OCI-LY1 (cell line): ENCODE data around the gene SIK3.
A peak's percentile ranks its signal among the peaks of the same experiment; 100 is the strongest.

Experiments used
- H2AFZ ChIP-seq: fragments of 200-600 bp; sonication (generic), shearing (Covaris generic); 2 replicates; pipeline ENCODE4 v1.6.0; 2014; ENCODE audit warnings: antibody characterized with exemption, mild to moderate bottlenecking, low read length
- H3F3A ChIP-seq: fragments of 200-600 bp; sonication (generic), shearing (Covaris generic); 2 replicates; pipeline ENCODE4 v1.6.0; 2014; ENCODE audit warnings: mild to moderate bottlenecking, antibody characterized with exemption, low read length, moderate library complexity; ENCODE audit not compliant: insufficient read depth
- H3K27ac ChIP-seq: fragments of 200-600 bp; sonication (generic); 2 replicates; pipeline ENCODE4 v1.5.1; 2014; ENCODE audit warnings: low read length, mixed run types, mild to moderate bottlenecking, low read depth; ENCODE audit not compliant: poor library complexity, severe bottlenecking
- H3K27me3 ChIP-seq: fragments of 200-600 bp; sonication (generic); 2 replicates; pipeline ENCODE4 v1.6.0; 2014; ENCODE audit warnings: antibody characterized with exemption, mild to moderate bottlenecking, low read length, moderate library complexity; ENCODE audit not compliant: insufficient read depth
- H3K36me3 ChIP-seq: fragments of 200-600 bp; sonication (generic); 2 replicates; pipeline ENCODE4 v1.6.1; 2014; ENCODE audit warnings: mild to moderate bottlenecking, antibody characterized with exemption, low read length, moderate library complexity, mixed read lengths; ENCODE audit not compliant: insufficient read depth
- H3K4me1 ChIP-seq: fragments of 200-600 bp; sonication (generic); 2 replicates; pipeline ENCODE4 v1.5.1; 2014; ENCODE audit warnings: mild to moderate bottlenecking, low read length, moderate library complexity; ENCODE audit not compliant: insufficient read depth, severe bottlenecking
- H3K4me2 ChIP-seq: fragments of 200-600 bp; sonication (generic), shearing (Covaris generic); 2 replicates; pipeline ENCODE4 v1.6.1; 2014; ENCODE audit warnings: low read length
- H3K4me3 ChIP-seq: fragments of 200-600 bp; sonication (generic); 2 replicates; pipeline ENCODE4 v1.5.1; 2014; ENCODE audit warnings: low read length, low read depth, mild to moderate bottlenecking, mixed read lengths; ENCODE audit not compliant: poor library complexity, severe bottlenecking
- H3K79me2 ChIP-seq: fragments of 200-600 bp; shearing (Covaris generic); 2 replicates; pipeline ENCODE4 v1.6.1; 2016; ENCODE audit warnings: mixed run types, low read length, mixed read lengths; ENCODE audit not compliant: insufficient read depth
- H3K9ac ChIP-seq: fragments of 200-600 bp; sonication (generic), shearing (Covaris generic); 2 replicates; pipeline ENCODE4 v1.6.1; 2014; ENCODE audit warnings: mild to moderate bottlenecking, low read length, mixed read lengths
- H3K9me2 ChIP-seq: fragments of 200-600 bp; sonication (generic), shearing (Covaris generic); 2 replicates; pipeline ENCODE4 v1.6.1; 2014; ENCODE audit warnings: low read depth, mild to moderate bottlenecking, low read length, mixed read lengths
- H3K9me3 ChIP-seq: fragments of 200-600 bp; shearing (Covaris generic); 2 replicates; pipeline ENCODE4 v1.6.1; 2014; ENCODE audit warnings: low read length, mixed read lengths
- H4K20me1 ChIP-seq: fragments of 200-600 bp; sonication (generic), shearing (Covaris generic); 2 replicates; pipeline ENCODE4 v1.6.0; 2016; ENCODE audit warnings: mild to moderate bottlenecking, low read length; ENCODE audit not compliant: insufficient read depth
- EZH2 ChIP-seq: fragments of 200-600 bp; sonication (generic), shearing (Covaris generic); IDR thresholded peaks from 2 replicates; pipeline ENCODE4 v1.8.0; 2017; ENCODE audit warnings: borderline replicate concordance, mixed run types, mild to moderate bottlenecking, antibody characterized with exemption, low read length, moderate library complexity, mixed read lengths
- TF ChIP-seq, protein P1 (sequence below): fragments of 200-600 bp; sonication (generic), shearing (Covaris generic); IDR thresholded peaks from 2 replicates; pipeline ENCODE4 v1.5.1; 2017; ENCODE audit warnings: mild to moderate bottlenecking, antibody characterized with exemption, low read length, moderate library complexity, mixed read lengths

Gene SIK3

DNA sequence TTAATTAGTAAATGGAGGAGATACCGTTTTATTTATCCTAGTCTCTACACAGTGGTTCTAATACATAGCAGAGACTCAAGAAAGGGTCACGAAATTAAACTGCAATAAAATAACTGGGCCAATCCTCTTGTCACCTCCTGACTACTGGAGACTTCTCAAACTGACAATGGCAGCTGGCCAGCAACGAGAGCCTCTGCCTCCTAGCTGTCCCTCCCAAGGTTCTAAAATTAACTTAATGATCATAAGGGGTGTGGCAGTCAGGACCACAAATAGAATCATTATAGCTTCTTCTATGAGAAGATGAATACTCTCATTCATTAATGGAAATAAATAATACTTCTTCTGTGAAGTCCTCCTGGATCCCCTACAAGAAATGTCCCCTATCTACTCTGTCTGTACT lies 197.0 kb downstream of the SIK3 start:
- H3K79me2 ChIP-seq = no peaks in the 10 kb centered on the region
- H3K27ac ChIP-seq = no peak overlapping the region
- H3K27me3 ChIP-seq = no peaks in the 10 kb centered on the region
- H4K20me1 ChIP-seq = no peaks in the 10 kb centered on the region
- no peak overlapping the region for H3K4me2 ChIP-seq
- H3K4me1 ChIP-seq = no peaks in the 10 kb centered on the region
- H3K36me3 ChIP-seq = peaks cover 45% of the 10 kb centered on the region
- H2AFZ ChIP-seq = no peak overlapping the region
- H3K9me2 ChIP-seq = no peaks in the 10 kb centered on the region
- H3K4me3 ChIP-seq = no peak overlapping the region
- H3F3A ChIP-seq = no peaks in the 10 kb centered on the region
- TF ChIP-seq, protein P1, sequence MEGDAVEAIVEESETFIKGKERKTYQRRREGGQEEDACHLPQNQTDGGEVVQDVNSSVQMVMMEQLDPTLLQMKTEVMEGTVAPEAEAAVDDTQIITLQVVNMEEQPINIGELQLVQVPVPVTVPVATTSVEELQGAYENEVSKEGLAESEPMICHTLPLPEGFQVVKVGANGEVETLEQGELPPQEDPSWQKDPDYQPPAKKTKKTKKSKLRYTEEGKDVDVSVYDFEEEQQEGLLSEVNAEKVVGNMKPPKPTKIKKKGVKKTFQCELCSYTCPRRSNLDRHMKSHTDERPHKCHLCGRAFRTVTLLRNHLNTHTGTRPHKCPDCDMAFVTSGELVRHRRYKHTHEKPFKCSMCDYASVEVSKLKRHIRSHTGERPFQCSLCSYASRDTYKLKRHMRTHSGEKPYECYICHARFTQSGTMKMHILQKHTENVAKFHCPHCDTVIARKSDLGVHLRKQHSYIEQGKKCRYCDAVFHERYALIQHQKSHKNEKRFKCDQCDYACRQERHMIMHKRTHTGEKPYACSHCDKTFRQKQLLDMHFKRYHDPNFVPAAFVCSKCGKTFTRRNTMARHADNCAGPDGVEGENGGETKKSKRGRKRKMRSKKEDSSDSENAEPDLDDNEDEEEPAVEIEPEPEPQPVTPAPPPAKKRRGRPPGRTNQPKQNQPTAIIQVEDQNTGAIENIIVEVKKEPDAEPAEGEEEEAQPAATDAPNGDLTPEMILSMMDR = no peak
- no peak for TF ChIP-seq EZH2
- no peak overlapping the region for H3K9ac ChIP-seq
- 0 out of 2 replicates have a peak, but pooled peaks cover 3% of the 10 kb centered on the region for H3K9me3 ChIP-seq

DNA sequence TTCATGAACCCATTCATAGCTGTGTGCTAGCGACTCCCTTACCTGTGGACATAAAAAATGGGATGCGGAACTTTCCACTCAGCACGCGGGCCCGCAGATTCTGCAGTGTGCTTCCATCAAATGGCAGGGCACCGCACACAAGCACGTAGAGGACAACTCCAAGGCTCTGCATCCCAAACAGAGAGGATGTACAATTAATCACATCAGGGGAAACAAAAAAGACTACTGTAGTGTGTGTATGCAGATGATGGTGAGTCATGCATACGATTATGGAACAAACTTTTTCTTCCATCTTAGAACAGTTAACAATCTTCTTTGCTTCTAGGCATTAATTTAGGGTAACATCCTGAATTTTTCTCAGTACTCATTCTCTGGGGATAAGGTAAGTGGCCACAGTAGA lies 202.0 kb downstream of the SIK3 start:
- no peaks in the 10 kb centered on the region for H3F3A ChIP-seq
- no peak overlapping the region for H3K27ac ChIP-seq
- H2AFZ ChIP-seq = no peak overlapping the region
- no peak overlapping the region for H3K4me3 ChIP-seq
- no peak overlapping the region for H3K4me2 ChIP-seq
- TF ChIP-seq, protein P1 = no peak
- TF ChIP-seq EZH2 = no peak
- H3K9ac ChIP-seq = no peak overlapping the region
- H3K9me2 ChIP-seq = no peaks in the 10 kb centered on the region
- H3K79me2 ChIP-seq = no peaks in the 10 kb centered on the region
- H3K36me3 ChIP-seq = peaks cover 75% of the 10 kb centered on the region
- H3K4me1 ChIP-seq = no peaks in the 10 kb centered on the region
- H3K27me3 ChIP-seq = no peaks in the 10 kb centered on the region
- H4K20me1 ChIP-seq = no peaks in the 10 kb centered on the region
- H3K9me3 ChIP-seq = 0 out of 2 replicates have a peak, but pooled peaks cover 3% of the 10 kb centered on the region

DNA sequence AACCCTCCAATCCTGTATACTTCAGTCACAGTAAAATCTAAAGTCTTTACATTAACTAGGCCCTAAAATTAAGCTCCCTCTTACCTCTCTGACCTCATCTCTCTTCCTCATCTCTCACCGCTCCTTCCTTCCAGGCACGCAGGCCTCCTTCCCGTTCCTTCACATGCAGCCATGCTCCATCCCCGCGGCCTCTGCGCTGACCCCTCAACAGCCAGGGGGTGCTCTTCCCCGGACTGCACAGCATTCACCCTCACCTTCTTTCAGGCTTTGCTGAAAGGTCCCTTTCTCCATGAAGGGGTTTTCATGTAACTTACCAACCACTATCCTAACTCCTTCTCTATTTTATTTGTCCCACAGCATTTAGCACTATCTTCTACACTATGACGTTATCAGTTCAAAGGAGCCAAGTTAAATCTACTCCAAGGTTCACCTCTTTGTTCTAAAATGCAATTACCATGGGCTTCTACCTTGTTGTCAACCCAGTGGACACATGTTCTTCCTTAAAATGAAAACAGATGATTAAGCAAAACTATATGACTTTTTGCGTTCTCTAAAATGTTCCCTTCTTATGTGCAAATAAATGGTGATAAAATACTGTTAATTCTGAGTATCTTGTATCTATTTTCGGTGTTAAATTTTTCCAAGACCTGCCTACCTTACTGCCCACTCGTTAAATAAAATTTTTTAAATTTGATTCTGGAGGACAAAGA lies 203.0 kb downstream of the SIK3 start:
- no peak overlapping the region for H2AFZ ChIP-seq
- H3K9me2 ChIP-seq = no peaks in the 10 kb centered on the region
- H3K4me3 ChIP-seq = no peak overlapping the region
- no peak overlapping the region for H3K27ac ChIP-seq
- TF ChIP-seq, protein P1 = peak; percentile 62
- TF ChIP-seq EZH2 = no peak
- peaks cover 71% of the 10 kb centered on the region for H3K36me3 ChIP-seq
- no peaks in the 10 kb centered on the region for H3K27me3 ChIP-seq
- no peaks in the 10 kb centered on the region for H3F3A ChIP-seq
- 0 out of 2 replicates have a peak, but pooled peaks cover under 1% of the 10 kb centered on the region for H3K9me3 ChIP-seq
- H3K9ac ChIP-seq = no peak overlapping the region
- no peaks in the 10 kb centered on the region for H4K20me1 ChIP-seq
- H3K79me2 ChIP-seq = no peaks in the 10 kb centered on the region
- no peak overlapping the region for H3K4me2 ChIP-seq
- peaks cover 5% of the 10 kb centered on the region for H3K4me1 ChIP-seq
